WTC11 (cell line): ENCODE results near the gene GDAP2.

ENCODE experiments used
- ATF1 ChIP-seq: sonication (generic); formaldehyde crosslinking; IDR thresholded peaks from 2 replicates; pipeline ENCODE4 v1.8.1; 2023; ENCODE audit warnings: mild to moderate bottlenecking, moderate library complexity, missing genetic modification reagents
- ATF6 ChIP-seq: sonication (generic); formaldehyde crosslinking; IDR thresholded peaks from 2 replicates; pipeline ENCODE4 v1.8.1; 2023; ENCODE audit warnings: mild to moderate bottlenecking, missing genetic modification reagents
- CBFB ChIP-seq: sonication (generic); formaldehyde crosslinking; IDR thresholded peaks from 2 replicates; pipeline ENCODE4 v1.8.1; 2022; ENCODE audit warnings: mild to moderate bottlenecking, low read depth, missing genetic modification reagents
- CREB1 ChIP-seq: sonication (generic); formaldehyde crosslinking; IDR thresholded peaks from 2 replicates; pipeline ENCODE4 v1.8.0; 2023; ENCODE audit warnings: mild to moderate bottlenecking, missing genetic modification reagents
- CTCF ChIP-seq: fragments of 200-600 bp; IDR thresholded peaks from 2 replicates; pipeline ENCODE4 v1.8.0; 2022; ENCODE audit warnings: antibody characterized with exemption
- E2F4 ChIP-seq: sonication (generic); formaldehyde crosslinking; IDR thresholded peaks from 2 replicates; pipeline ENCODE4 v1.8.1; 2022; ENCODE audit warnings: low read depth, mild to moderate bottlenecking, moderate library complexity, missing genetic modification reagents, borderline replicate concordance
- FOXP4 ChIP-seq: sonication (generic); formaldehyde crosslinking; IDR thresholded peaks from 2 replicates; pipeline ENCODE4 v1.8.0; 2022; ENCODE audit warnings: mild to moderate bottlenecking, missing genetic modification reagents
- GRHL2 ChIP-seq: fragments of 250-450 bp; sonication (Bioruptor Pico); IDR thresholded peaks from 2 replicates; pipeline ENCODE4 v1.8.0; 2022; ENCODE audit warnings: mild to moderate bottlenecking, moderate library complexity; ENCODE audit not compliant: insufficient replicate concordance, severe bottlenecking
- MAX ChIP-seq: sonication (generic); formaldehyde crosslinking; IDR thresholded peaks from 2 replicates; pipeline ENCODE4 v1.8.0; 2022; ENCODE audit warnings: mild to moderate bottlenecking, missing genetic modification reagents
- OVOL2 ChIP-seq: fragments of 250-450 bp; sonication (Bioruptor Pico); IDR thresholded peaks from 2 replicates; pipeline ENCODE4 v1.9.0; 2021; ENCODE audit warnings: mild to moderate bottlenecking, borderline replicate concordance
- USF2 ChIP-seq: sonication (generic); formaldehyde crosslinking; IDR thresholded peaks from 2 replicates; pipeline ENCODE4 v1.8.1; 2023; ENCODE audit warnings: mild to moderate bottlenecking, missing genetic modification reagents, moderate library complexity
- ZNF121 ChIP-seq: sonication (generic); formaldehyde crosslinking; IDR thresholded peaks from 2 replicates; pipeline ENCODE4 v1.8.0; 2023; ENCODE audit warnings: missing genetic modification reagents
- ZNF281 ChIP-seq: sonication (generic); formaldehyde crosslinking; IDR thresholded peaks from 2 replicates; pipeline ENCODE4 v1.8.0; 2023; ENCODE audit warnings: mild to moderate bottlenecking, missing genetic modification reagents
- ZNF423 ChIP-seq: fragments of 250-450 bp; sonication (Bioruptor Pico); IDR thresholded peaks from 2 replicates; pipeline ENCODE4 v2.1.2; 2022; ENCODE audit warnings: mild to moderate bottlenecking, moderate library complexity

- TF ChIP-seq CBFB (CRISPR knock-in tag) (no peak), E2F4 (CRISPR knock-in tag) (no peak), CTCF (no peak), CREB1 (no peak), ZNF423 (CRISPR knock-in tag) (no peak), OVOL2 (CRISPR knock-in tag) (no peak), MAX (CRISPR knock-in tag) (no peak), ATF6 (CRISPR knock-in tag) (no peak), GRHL2 (no peak), USF2 (CRISPR knock-in tag) (no peak), ZNF281 (CRISPR knock-in tag) (no peak), ATF1 (no peak), ZNF121 (CRISPR knock-in tag) (no peak), FOXP4 (CRISPR knock-in tag) (no peak)
Measured at GRCh38 chr1:117967477-117967876, 38.1 kb upstream of the GDAP2 start.
